ENCODE measurements around the gene SAFB.

Gene SAFB

GRCh38 chr19:5666921-5667610, 44.2 kb downstream of the SAFB start:
- no peak for DNase-seq (ENCODE audit: low read depth in 3 of 3)

GRCh38 chr19:5667751-5668271, 44.9 kb downstream of the SAFB start:
- no peak for DNase-seq (ENCODE audit: low read depth in 3 of 3)

DNA sequence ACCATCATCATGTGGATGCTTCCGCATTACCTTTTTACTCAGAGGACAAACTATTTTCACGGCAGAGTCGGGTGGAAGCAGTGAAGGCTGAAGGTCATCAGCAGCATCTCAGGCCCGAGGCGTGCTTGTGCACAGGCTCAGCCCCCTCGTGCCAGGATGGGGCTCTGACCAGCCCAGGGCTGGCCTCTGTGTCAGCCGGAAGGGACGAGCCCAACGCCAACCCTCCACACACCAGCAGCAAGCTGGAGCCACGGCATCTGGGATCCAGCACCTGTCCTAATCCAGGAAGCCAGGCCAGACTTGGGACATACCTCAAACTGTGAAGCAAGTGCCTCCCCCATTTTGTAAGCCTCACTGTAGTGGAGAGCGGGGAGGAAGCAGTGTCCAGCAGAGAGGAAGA, 46.3 kb downstream of the SAFB start:
- DNase-seq (ENCODE audit: low read depth in 3 of 3): no peak

DNA sequence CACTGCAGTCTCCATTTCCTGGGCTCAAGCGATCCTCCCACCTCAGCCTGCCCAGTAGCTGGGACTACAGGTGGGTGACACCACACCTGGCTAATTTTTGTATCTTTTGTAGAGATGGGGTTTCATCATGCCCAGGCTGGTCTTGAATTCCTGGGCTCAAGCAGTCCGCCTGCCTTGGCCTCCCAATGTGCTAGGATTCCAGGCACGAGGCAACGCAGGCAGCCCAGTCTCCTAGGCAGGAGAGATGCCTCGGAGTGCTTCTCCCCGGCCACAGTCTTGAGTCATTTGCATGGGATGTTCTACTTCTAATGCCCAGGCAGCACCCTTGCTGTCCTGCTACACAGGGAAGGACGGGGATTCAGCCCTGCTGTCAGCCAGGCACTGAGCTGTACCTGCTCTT, 48.7 kb downstream of the SAFB start:
- DNase-seq (ENCODE audit: low read depth in 3 of 3): no peak

GRCh38 chr19:5672708-5673459, 50.0 kb downstream of the SAFB start:
- no peak for DNase-seq (ENCODE audit: low read depth in 3 of 3)

GRCh38 chr19:5673752-5674151, 50.9 kb downstream of the SAFB start:
- no peak for DNase-seq (ENCODE audit: low read depth in 3 of 3)

DNA sequence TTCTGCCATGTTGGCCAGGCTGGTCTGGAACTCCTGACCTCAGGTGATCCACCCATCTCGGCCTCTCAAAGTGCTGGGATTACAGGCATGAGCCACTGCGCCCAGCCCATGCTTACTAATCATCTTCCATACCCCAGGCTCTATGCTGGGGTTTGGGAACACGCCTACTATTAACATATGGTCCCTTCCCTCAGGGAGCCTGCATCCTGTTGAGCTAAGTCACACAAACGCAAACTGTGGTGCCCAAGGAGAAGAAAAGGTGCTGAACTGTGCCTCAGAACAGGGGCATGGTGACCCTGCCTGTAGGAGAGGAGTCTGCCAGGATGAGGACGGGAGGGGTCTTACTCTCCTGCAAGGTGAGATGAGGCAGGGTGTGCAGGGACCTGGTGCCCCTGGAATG, 51.8 kb downstream of the SAFB start:
- DNase-seq (ENCODE audit: low read depth in 3 of 3): no peak

GRCh38 chr19:5676105-5676771, 53.4 kb downstream of the SAFB start:
- DNase-seq (ENCODE audit: low read depth in 3 of 3): no peak

GRCh38 chr19:5676772-5677105, 53.9 kb downstream of the SAFB start:
- DNase-seq (ENCODE audit: low read depth in 3 of 3): no peak

DNA sequence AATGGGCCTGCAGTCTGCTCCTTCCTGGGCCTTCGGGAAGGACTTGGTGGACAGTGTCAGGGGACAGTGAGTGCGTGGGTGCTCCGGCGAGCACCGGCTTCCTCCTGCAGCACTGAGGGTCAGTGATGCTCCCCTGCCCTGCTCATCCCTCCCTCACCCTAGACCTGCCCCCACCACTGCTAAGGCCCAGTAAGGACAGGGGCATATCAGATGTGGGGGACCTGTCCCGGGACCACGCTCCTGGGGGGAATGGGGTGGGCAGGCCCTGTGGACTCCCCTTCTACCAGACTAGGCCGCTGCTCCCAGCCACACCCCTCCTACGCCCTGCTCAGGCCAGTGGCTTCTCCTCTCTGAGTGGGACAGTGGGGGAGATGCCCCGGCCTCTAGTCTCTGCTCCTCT, 54.3 kb downstream of the SAFB start:
- DNase-seq (ENCODE audit: low read depth in 3 of 3): no peak

DNA sequence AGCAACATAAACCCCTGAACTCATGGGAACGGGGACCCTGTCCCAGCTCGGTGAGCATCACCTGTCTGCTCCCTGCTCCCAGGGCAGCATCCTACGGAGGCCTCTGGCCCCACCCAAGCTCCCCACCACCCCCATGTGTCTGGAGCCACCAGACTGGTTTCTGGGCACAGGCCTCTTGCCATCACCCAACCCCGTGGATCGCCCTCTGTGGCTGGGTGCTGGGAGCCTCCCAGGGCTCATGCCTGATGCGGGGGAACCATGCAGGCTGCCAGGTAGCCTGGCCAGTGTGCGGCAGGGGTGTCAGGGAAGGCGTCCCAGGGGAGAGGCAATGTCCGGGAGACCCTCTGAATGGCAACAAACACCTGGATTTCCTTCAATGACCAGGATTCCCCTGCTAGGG, 54.7 kb downstream of the SAFB start:
- DNase-seq (ENCODE audit: low read depth in 3 of 3): no peak

GRCh38 chr19:5678071-5678718, 55.3 kb downstream of the SAFB start:
- no peak for DNase-seq (ENCODE audit: low read depth in 3 of 3)

DNA sequence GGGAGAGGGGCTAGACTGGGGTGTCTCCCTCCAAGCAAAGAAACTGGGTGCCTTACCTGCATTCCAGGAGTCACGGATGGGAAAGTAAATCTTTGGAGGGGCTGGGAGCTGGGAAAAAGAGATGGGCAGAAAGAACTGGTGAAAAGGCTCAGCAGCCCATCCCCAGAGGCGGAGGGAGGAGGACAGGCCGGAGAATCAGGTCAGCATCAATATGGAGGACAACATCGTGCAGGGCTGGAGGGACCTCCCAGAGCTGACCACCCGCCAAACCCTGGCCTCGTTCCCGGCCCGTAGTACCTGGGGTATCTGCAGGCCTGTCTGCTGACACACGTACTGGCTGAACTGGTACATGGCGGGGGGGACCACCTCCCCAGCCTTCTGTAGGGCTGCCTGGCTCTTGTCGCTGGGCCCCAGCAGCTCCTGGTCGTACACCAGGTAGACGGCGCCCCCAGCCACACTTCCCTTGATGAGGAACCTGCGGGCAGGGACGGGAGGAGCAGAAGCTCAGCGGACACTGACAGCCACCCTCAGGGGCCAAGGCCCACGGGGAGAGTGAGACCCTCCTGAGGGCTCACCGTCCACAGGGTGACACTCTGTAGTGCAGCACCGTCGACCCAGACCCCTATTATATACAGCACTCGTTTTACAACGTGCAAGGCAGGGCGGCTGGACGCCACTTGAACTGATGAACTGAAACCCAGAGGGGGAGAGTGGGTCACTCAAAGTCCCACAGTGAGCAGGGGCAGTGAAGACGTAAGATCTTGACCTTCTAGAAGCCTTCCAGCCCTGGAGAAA, 56.6 kb downstream of the SAFB start:
- no peak for DNase-seq (ENCODE audit: low read depth in 3 of 3)

DNA sequence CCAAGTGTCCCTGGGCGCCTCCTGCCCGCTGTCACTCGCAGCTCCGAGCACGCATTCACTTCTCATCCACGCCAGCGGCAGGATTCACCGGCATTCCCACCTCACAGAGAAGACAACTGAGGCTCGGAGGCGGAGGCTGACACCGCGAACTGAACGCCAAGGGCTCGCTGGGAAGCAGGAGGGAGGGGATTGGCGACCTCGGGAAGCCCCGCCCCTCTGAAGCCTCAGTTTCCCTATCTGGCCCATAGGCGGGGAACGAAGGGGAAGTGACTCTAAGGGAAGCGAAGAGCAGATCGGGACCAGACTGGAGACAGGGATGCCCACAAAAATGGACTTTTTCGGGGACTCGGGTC, 57.2 kb downstream of the SAFB start:
- no peak for DNase-seq (ENCODE audit: low read depth in 3 of 3)

GRCh38 chr19:5680437-5681368, 57.8 kb downstream of the SAFB start, which contains the start of the genes HSD11B1L and MICOS13:
Gene HSD11B1L (plus strand): TSS chr19:5681027. CDS start chr19:5684833, 3,806 bp downstream.
Gene MICOS13 (minus strand): TSS chr19:5680516. CDS start chr19:5680486, 30 bp downstream.
- peak; percentile 90 to 97 (median 96) for DNase-seq (ENCODE audit: low read depth in 3 of 3)

GRCh38 chr19:5681391-5682106, 58.7 kb downstream of the SAFB start:
- no peak for DNase-seq (ENCODE audit: low read depth in 3 of 3)

DNA sequence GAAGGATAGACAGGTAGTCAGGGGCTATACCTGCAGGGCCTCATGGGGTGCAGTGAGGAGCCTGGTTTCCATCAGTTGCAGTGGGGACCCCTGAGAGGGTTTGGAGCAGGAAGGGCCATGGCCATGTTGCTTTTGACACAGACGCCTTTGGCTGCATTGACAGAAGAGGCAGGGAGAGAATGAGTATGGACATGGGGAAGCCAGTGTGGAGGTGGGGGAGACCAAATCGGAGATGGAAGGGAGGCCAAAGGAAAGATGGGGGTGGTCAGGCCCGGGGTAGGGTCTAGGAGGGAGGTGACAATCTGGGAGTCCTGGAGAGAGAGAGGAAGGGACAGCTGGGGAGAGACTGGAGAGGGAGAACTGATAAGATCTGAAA, 59.2 kb downstream of the SAFB start:
- no peak for DNase-seq (ENCODE audit: low read depth in 3 of 3)

DNA sequence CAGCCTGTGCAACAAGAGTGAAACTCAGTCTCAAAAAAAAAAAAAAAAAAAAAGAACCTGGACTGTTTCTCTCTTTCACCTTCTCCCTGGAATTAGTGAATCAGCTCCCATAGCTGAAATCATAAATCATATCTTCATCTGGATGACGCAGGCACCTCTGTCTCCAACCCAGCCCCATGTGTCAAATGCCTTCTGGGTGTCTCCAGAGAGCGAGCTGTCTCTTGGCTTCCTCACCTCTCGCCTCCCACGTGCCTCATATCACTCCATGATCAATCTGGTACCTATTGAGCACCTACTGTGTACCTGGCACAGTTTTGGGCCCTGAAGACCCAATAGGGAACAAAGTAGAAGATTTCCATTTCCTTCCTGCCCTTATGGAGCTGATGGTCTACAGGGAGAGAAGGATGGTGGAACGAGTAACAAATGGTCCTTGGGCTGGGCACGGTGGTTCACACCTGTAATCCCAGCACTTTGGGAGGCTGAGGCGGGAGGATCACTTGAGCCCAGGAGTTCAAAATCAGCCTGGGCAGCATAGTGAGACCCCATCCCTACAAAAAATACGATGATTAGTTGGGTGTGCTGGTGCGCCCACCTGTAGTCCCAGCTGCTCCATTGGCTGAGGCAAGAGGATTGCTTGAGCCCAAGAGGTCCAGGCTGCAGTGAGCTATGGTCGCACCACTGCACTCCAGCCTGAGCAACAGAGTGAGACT, 60.4 kb downstream of the SAFB start:
- DNase-seq (ENCODE audit: low read depth in 3 of 3): no peak

All from stimulated activated CD4-positive, alpha-beta T cell treated with anti-CD3 and anti-CD28 coated beads, TNF-alpha, amount 100 ng/mL, for 48 hours (primary cell).